DMS 273 treated with DMSO at 0.1 percent for 48 hours (cell line): ENCODE data around the gene MON1A.

Source experiments
- DNase-seq: peaks from one replicate; lab custom pipeline; 2025; lab: John Stamatoyannopoulos, UW

MON1A gene

GRCh38 chr3:49889296-49889695, 40.3 kb downstream of the MON1A start:
- DNase-seq: no peak

- DNase-seq: no peak
These were observed 42.7 kb downstream of the MON1A start for GRCh38 chr3:49886922-49887265.

- no peak for DNase-seq
These were observed 45.6 kb downstream of the MON1A start for GRCh38 chr3:49883998-49884397.

- no peak for DNase-seq
These were observed 47.4 kb downstream of the MON1A start for GRCh38 chr3:49882166-49882565.

GRCh38 chr3:49880581-49881315, 48.9 kb downstream of the MON1A start:
- no peak for DNase-seq

- DNase-seq: no peak
These were observed 49.9 kb downstream of the MON1A start for GRCh38 chr3:49879721-49880120.

GRCh38 chr3:49878686-49879085, 50.9 kb downstream of the MON1A start:
- no peak for DNase-seq

- DNase-seq: no peak
These were observed 51.9 kb downstream of the MON1A start for GRCh38 chr3:49877716-49878115.

- no peak for DNase-seq
These were observed 53.0 kb downstream of the MON1A start for GRCh38 chr3:49876567-49876966.

GRCh38 chr3:49873623-49874022, 56.0 kb downstream of the MON1A start:
- DNase-seq: no peak

- DNase-seq: no peak
These were observed 56.8 kb downstream of the MON1A start for GRCh38 chr3:49872801-49873281.

GRCh38 chr3:49871531-49872153, 58.0 kb downstream of the MON1A start:
- DNase-seq: no peak

GRCh38 chr3:49869525-49870126, 60.0 kb downstream of the MON1A start, which contains the start of gene CAMKV:
TSS of gene CAMKV (minus strand) at chr3:49869906. CDS start at chr3:49862388, 7,518 bp downstream.
- no peak for DNase-seq

- no peak for DNase-seq
These were observed 60.6 kb downstream of the MON1A start for GRCh38 chr3:49868862-49869466.

- DNase-seq: no peak
These were observed 61.7 kb downstream of the MON1A start for GRCh38 chr3:49867871-49868321.

GRCh38 chr3:49867400-49867799, 62.2 kb downstream of the MON1A start:
- DNase-seq: no peak

GRCh38 chr3:49865198-49865784, 64.3 kb downstream of the MON1A start:
- no peak for DNase-seq

GRCh38 chr3:49864505-49864904, 65.1 kb downstream of the MON1A start:
- DNase-seq: no peak

- DNase-seq: no peak
These were observed 69.9 kb downstream of the MON1A start for GRCh38 chr3:49859576-49860305.
